NK-92 treated with Interleukin-12 subunit alpha and Interleukin-12 subunit beta, amount 100 ng/mL, for 24 hours (cell line): ENCODE measurements around the gene FBXL19.
A peak's percentile ranks its signal among the peaks of the same experiment; 100 is the strongest.

Experiments used
- DNase-seq: peaks from one replicate; lab custom pipeline; 2025; lab: John Stamatoyannopoulos, UW

FBXL19 gene

DNA sequence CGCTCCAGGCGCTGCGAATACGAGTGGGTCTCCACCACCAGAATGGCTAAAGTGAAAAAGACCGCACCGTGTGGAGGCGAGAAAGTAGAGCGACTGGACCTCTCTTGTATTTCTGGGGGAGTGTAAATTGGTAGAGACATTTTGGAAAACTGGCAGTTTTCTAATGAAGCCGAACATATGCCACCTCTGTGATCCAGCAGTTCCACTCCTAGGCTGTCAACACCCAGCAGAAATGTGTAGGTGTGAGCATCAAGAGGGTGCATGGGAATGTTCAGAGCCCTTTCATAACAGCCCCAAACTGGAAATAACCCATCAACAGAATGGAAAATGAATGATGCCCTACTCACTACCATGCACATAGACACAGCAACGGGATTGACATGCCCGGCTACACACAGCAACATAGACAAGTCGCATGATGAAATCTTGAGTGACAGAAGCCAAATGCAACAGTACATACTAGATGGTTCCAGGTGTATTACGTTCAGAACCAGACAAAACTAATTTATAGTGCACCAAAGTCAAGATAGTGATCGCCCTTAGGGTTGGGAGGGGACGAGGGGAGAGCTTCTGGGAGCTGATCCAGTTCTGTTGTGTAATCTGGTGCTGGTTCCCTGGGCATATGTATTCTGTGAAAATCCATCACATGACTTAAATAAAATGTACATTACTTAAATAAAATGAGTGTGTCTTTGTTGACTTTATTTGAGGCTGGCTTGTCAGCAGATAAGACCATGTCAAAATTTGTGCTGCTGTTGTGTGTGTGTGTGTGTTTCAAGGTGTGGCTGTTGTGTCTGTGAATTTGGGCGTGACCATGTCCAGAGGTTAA lies 28.6 kb upstream of the FBXL19 start:
- no peak for DNase-seq

DNA sequence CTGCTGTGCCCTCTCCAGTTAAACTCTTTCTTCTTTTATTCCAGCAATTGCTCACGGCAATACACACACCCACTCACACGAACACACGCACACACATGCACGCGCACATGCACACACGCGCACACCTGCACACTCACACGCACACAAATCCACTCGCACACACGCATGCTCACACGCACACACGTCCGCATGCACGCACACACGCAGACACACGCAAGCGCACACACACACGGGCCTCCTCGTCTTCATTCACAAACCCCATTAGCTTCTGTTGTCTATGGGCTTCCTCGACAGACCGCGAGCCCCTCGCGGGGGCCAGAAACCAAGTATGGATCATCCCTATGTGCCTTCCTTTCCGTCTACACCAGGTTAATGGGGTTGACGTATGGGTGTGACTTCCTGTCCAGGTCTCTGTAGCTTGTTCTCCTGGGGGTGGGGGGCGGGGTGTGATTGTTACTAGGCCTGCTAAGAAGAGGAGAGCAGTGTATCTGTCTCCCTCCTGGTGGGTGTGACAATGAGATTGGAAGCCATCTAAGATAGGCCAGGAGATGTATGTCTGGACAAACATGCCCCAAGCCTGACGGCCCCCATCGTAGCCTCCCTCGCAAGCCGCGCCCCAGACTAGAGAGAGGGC lies 27.6 kb upstream of the FBXL19 start:
- DNase-seq: no peak

DNA sequence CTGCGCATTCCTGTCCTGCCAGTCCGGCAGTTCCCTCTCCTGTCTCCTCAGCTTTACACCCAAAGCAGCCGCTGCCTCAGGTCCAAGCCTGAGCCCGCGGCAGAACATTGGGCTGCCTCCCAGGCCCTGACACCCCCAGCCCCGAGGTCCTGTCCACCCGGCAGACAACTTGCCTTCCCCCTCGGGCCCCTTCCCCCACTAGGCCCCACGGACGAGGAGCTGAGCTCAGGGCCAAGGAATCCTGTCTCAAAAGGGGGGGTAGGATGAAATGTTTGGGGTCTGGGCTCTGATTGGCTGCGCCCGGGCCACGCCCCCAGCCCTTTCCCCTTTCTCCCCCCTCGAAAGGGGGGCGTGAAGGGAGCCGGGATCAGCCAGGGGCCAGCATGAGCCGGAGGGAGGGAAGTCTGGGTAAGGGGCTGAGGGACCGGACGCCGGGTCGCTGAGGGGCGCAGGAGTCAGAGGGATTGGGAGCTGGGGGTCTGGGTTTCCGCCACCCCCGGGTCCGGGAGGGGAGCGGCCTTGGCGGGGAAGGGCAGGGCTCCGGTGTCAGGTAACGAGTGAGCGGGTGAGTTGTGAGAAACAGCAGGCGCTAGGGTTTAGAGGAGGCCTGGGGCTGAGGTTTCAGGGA lies 27.0 kb upstream of the FBXL19 start, which contains the start of gene CTF1:
CTF1 (plus strand) TSS at position 354 of the 628 bp plus-strand sequence; CDS start at position 384, 30 bp downstream.
- no peak for DNase-seq

DNA sequence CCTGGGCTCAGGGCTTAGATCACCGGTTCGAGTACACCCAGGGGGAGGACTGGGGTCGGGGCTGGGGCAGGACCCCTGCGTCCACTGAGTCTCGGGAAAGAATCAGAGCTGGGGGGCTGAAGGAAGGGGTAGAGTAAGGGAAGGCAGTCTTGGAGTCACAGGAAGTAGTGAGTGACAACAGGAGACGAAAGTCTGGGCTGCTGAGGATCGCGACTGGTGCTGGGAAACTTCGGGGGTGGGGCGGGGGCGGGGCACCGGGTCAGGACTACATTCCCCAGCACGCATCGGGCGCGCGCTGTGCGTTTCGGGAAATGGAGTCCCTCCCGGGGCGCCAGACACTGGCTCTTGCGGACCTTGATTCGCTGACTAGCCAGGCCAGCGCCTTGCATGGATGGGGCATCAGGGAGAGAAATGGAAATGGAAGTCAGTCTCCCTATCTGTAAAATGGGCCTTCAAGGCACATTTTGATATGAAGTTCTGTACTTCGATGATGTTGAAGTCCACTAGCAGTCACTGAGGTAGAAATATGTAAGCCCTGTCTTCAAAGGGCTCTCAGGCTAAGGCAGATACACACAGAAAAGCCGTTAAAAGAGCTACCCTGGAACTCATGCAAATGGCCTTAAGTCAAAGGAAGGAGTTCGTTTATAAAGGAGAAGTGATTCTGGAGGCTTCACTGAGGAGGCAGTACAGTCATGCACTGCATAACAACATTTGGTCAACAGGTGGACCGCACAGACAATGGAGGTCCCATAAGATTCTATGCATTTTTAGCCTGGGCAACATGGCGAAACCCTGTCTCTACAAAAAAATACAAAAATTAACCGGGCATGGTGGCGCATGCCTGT lies 26.3 kb upstream of the FBXL19 start:
- no peak for DNase-seq

DNA sequence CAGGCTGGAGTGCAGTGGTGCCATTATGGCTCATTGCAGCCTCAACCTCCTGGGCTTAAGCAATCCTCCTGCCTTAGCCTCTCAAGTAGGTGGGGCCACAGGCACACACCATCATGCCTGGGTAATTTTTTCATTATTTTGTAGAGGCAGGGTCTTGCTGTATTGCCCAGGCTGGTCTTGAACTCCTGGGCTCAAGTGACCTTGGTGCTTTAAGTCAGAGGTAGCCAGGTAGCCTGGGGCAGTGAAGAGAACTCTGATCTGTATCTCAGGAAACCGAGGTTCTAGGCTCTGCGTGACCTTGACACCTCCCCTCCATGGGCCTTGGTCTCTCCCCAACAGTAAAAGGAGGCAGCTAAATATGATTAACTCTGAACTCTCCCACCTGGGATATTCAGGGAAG lies 23.6 kb upstream of the FBXL19 start:
- DNase-seq: no peak

DNA sequence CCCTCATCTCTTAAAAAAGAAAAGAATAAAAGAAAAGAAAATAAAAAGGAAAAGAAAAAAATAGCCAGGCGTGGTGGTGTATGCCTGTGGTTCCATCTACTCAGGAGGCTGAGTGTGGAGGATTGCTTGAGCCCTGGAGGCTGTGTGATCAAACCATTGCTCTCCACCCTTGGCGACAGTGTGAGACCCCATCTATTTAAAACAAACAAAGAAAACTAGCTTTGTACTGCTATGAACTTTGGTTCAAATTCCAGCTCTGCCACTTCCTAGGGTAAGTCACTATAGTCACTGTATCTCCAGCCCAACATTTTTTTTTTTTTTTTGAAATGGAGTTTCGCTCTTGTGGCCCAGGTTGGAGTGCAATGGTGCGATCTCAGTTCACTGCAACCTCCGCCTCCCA lies 22.8 kb upstream of the FBXL19 start:
- no peak for DNase-seq

DNA sequence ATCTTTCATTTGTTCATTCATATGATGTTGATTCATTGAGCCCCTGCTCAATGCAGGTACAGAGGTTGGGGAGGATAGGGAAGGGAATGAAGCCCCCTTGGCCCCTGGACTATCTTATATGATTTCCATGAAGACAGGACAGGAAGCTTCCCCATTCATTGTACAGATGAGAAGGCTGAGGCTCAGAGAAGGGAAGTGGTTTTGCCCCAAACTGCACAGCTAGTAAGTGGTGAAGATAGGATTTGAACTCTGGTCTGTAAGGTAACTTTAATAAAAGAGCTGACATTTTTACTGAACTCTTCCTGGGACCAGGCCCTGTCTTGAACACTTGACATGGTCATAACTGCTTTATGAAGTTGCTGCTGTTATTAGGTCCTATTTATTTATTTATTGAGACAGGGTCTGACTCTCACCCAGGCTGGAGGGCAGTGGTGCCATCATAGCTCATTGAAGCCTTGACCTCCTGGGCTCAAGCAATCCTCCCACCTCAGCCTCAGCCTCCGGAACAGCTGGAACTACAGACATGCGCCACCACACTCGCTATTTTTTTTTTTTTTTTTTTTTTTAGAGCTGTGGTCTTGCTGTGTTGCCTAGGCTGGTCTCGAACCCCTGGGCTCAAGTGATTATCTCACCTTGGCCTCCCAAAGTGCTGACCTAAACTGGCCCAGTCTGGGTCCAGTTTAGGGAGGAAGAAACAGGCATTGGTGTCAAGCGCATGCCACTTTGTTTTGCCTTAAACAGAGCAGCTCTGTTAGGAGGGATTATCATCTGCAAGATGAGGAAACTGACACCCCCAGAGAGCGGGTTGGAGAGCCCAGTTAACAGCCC lies 22.0 kb upstream of the FBXL19 start:
- no peak for DNase-seq

DNA sequence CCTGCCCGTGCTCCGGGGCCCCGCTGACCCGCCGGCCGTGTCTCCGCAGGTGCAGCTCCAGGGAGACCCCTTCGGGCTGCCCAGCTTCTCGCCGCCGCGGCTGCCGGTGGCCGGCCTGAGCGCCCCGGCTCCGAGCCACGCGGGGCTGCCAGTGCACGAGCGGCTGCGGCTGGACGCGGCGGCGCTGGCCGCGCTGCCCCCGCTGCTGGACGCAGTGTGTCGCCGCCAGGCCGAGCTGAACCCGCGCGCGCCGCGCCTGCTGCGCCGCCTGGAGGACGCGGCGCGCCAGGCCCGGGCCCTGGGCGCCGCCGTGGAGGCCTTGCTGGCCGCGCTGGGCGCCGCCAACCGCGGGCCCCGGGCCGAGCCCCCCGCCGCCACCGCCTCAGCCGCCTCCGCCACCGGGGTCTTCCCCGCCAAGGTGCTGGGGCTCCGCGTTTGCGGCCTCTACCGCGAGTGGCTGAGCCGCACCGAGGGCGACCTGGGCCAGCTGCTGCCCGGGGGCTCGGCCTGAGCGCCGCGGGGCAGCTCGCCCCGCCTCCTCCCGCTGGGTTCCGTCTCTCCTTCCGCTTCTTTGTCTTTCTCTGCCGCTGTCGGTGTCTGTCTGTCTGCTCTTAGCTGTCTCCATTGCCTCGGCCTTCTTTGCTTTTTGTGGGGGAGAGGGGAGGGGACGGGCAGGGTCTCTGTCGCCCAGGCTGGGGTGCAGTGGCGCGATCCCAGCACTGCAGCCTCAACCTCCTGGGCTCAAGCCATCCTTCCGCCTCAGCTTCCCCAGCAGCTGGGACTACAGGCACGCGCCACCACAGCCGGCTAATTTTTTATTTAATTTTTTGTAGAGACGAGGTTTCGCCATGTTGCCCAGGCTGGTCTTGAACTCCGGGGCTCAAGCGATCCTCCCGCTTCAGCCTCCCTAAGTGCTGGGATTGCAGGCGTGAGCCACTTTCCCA lies 21.1 kb upstream of the FBXL19 start:
- DNase-seq: peak; percentile 29

DNA sequence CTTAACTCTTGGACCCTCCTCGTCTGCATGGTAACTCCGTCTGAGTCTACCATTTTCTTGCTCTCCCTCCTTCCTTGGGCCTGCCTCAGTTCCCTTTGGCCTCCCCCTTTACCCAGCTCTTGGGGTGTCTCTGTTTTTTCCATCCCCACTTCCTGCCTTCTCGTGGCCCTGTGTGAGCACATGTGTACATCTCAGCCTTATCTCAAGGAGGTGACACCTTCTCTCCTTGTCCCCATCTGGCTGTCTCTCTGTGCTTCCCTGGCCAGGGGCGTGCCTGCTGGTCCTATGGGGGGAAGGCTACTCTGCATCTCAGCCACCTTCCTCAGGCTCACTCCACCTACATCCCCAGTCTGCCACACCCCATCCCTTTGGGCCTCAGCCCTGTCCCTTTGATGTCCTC lies 20.4 kb upstream of the FBXL19 start:
- DNase-seq: no peak

DNA sequence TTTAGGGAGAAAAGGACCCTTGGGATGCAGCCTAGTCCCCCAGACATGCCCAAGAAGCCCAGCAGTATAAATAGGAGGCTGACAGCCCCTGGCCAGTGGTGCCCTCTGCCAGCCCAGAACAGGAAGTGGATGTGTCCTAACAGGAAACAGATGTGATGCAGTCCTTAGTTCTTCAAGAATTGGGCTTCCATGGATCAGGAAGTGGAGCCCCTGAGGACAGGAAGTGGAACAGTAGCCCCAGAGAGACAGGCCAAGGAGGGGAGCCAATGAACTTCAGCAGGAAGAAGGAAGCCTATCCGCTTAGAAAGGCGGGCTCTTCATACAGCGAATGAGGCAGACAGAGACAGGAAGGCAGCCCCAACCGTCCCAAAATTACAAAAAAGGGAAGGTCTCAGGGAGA lies 19.8 kb upstream of the FBXL19 start:
- DNase-seq: no peak

DNA sequence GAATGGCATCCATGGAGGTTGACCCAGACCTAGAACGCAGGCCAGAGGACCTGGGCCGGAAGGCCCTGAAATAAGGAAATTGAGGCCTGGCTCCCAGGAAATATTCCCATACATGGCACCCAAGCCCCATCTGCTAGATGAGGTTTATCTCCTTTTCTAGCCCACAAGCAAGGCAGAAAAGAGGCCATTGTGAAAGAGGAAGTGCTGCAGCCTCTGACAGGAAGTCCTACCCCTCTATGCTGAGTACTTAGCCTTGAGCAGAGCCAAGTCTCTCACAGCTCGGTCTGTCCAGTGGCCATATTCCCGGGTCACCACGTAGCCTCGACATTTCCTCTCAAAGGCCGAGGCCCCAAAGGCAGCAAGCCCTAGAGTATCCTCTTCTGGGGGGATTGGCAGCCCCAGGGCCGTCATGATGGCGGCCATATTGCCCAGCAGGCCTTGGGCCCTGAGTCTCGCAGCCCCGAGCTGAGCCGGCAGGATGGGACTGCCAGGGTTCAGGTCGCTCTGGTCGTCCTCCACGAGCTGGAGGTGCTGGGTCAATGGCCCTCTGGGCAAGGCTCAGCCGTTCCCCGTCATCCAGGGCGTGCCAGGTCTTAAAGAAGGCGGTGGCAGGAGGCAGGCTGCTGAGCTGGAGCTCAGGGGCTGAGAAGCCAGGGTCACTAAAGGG lies 19.1 kb upstream of the FBXL19 start:
- no peak for DNase-seq

DNA sequence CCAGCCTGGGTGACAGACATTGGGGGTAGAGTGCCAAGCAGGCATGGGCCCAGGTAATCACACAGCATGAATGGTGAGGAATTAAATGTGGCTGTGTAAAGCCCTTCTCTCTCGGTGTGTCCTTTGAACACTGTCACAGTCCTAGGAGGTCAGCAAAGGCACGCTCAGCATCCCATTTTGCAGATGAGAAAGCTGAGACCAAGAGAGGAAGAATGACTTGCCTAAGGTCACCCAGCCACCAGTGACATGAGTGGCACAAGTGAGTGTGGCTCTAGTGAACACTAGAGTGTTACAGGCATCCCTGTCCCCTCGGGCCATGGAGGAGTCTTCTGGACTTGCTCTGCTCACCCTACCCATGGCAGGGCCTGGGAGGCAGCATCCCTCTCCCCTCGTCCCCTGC lies 16.3 kb upstream of the FBXL19 start:
- DNase-seq: no peak

DNA sequence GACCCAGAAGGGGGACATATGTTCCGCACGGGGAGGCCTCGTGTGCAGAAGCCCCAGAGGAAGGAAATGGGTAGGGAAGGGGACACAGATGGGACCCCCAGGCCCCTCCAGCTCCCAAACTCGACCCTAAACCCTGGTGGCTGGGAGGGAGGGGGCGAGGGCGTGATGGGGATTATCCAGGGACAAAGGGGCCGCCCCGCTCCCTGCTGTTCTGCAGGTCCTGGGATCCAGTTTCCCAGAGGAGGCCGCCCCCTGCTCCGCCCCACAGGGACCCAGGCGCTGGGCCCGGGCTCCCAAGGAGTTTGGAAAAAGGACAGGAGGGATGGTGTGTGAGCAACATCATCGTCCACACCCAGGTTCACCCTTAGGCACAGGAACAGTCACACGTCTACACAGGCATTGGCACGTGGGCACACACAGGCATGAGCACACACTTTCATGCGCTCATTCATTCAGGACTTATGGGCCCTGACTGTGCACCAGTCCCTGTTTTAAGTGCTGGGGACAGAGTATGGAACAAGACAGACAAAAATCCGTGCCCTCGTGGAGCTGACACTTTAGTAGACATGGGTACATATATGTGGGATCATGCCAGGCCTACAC lies 12.8 kb upstream of the FBXL19 start:
- no peak for DNase-seq

DNA sequence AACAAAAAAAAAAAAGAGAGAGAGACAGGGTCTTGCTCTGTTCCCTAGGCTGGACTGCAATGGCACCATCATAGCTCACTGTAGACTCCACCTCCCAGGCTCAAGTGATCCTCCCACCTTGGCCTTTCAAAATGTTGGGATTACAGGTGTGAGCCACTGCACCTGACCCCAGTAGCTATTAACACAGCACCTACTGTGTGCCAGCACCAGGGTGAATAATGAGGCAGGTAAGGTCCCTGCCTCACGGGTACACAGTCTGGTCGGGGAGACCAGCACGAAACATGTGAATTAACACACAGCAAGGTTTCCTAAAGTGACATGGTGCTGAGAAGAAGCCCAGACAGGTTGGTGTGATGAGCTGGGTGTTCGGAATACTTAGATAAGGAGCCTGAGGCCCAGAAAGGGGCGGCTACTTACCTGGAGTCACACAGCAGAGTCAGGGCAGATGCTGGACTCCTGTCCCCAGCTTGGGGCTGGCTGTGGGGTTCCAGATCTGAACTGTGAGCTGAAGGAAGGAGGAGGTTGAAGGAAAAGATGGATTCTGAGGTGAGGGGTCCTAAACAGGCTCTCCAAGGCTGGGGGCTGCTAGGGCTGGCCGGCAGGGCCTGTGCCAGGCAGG lies 10.5 kb upstream of the FBXL19 start:
- no peak for DNase-seq

DNA sequence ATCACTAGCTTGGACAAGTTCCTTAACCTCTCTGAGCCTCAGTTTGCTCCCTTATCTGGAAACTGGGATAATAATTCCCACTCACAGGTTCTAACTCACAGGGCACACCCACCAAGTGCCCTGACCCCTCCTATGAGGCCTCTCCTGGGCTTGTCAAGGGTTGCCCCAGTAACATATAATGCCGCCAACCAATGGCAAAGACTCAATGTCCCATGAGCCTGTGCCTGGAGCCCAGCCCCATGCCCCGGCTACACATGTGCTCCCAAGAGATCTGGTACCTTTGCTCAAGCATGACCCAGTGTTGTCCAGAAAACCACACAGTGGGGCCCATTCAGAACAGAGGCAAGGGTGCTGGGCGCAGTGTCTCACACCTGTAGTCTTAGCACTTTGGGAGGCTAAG lies 8.5 kb upstream of the FBXL19 start:
- DNase-seq: no peak

DNA sequence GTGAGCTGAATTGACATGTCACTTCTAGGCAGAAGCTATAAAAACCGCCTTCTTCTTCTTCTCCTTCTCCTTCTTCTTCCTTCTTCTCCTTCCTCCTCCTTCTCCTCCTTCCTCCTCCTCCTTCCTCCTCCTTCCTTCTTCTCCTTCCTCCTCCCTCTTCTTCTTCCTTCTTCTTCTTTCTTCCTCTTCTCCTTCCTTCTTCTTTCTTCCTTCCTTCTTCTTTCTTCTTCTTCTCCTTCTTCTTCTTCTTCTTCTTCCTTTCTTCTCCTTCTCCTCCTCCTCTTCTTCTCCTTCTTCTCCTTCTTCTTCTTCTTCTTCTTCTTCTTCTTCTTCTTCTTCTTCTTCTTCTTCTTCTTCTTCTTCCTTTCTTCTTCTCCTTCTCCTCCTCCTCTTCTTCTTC lies 4.8 kb upstream of the FBXL19 start:
- DNase-seq: no peak

DNA sequence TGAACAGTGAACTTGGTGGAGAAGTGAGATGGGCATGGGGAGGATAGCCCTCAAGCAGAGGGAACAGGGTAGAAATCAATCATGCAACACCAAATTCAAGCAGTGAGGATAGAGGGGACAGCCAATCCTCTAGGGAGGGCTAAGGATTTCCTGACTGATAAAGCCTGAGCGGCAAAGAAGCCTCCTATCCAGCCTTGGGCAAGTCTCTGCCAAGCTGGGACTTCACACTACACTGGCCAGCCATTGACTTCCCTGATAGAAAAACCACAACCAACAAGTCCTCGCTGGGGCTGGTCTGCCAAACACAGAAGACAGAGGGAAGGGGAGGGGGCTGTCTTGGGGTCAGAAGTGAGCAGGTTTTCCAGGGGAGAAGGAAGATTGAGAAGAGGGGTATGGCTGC lies 2.5 kb upstream of the FBXL19 start:
- no peak for DNase-seq

DNA sequence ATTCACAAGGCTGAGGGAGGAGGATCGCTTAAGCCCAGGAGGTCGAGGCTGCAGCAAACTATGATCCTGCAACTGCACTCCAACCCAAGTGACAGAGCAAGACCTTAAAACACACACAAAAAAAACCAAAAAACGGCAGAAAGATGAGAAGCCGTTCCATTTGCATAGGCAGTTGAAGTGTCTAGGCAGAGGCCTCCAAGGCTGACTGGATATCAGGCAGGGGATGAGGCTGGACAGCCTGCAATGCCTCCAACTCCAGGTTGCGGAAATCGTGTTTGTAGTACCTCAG lies 2.0 kb upstream of the FBXL19 start:
- no peak for DNase-seq
